ENCODE results near the gene ATP8A2. TPM values are rescaled to one million over a fixed set of nuclear protein-coding genes. Genes with fewer than 3 reads are reported as not detected.

The ATP8A2 gene
- total RNA-seq, 2 donors from 2014 or later = 0.10 to 0.64 TPM

GRCh38 chr13:25674371-25674770, 302.6 kb downstream of the ATP8A2 start:
- no peaks in the 10 kb centered on the region for H3K9me3 ChIP-seq
- no peak overlapping the region for H3K4me3 ChIP-seq
- no peaks in the 10 kb centered on the region for H3K36me3 ChIP-seq
- H3K9ac ChIP-seq (ENCODE audit: low read depth in 2 of 2, low read length in 2 of 2) = no peak overlapping the region
- no peaks in the 10 kb centered on the region for H3K4me1 ChIP-seq
- intact Hi-C loops (cut with DNase I) = no loop called here
- TF ChIP-seq, protein P1, sequence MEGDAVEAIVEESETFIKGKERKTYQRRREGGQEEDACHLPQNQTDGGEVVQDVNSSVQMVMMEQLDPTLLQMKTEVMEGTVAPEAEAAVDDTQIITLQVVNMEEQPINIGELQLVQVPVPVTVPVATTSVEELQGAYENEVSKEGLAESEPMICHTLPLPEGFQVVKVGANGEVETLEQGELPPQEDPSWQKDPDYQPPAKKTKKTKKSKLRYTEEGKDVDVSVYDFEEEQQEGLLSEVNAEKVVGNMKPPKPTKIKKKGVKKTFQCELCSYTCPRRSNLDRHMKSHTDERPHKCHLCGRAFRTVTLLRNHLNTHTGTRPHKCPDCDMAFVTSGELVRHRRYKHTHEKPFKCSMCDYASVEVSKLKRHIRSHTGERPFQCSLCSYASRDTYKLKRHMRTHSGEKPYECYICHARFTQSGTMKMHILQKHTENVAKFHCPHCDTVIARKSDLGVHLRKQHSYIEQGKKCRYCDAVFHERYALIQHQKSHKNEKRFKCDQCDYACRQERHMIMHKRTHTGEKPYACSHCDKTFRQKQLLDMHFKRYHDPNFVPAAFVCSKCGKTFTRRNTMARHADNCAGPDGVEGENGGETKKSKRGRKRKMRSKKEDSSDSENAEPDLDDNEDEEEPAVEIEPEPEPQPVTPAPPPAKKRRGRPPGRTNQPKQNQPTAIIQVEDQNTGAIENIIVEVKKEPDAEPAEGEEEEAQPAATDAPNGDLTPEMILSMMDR (IDR thresholded peaks at IDR 0.05) = no peak
- no peaks in the 10 kb centered on the region for H3K27me3 ChIP-seq
- H3K27ac ChIP-seq = no peak overlapping the region
- DNase-seq = no peak

DNA sequence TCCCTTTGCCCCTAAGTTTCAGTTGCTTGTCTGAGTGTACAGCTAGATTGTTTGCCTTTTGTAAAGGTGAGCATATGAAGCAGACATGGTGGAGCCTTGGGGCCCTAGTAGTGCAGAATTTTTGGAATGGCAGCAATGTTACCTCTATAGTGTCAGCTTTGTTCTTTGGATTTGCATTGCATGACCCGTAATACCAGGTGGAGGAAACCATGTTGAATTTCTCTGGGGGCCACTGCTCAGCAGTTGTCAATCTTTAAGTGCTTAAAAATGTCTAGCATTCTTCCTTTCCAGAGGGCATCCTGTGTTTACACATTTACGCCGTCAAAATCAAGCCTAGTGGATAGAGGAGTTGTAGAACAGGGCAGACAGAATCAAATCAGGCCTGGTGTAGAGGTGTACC, 303.3 kb downstream of the ATP8A2 start:
- TF ChIP-seq, protein P1 (IDR thresholded peaks at IDR 0.05) = no peak
- H3K9ac ChIP-seq (ENCODE audit: low read depth in 2 of 2, low read length in 2 of 2) = no peak overlapping the region
- no peaks in the 10 kb centered on the region for H3K4me1 ChIP-seq
- H3K4me3 ChIP-seq = no peak overlapping the region
- no peaks in the 10 kb centered on the region for H3K9me3 ChIP-seq
- intact Hi-C loops (cut with DNase I) = no loop called here
- H3K27me3 ChIP-seq = no peaks in the 10 kb centered on the region
- H3K36me3 ChIP-seq = no peaks in the 10 kb centered on the region
- H3K27ac ChIP-seq = no peak overlapping the region
- DNase-seq = no peak

DNA sequence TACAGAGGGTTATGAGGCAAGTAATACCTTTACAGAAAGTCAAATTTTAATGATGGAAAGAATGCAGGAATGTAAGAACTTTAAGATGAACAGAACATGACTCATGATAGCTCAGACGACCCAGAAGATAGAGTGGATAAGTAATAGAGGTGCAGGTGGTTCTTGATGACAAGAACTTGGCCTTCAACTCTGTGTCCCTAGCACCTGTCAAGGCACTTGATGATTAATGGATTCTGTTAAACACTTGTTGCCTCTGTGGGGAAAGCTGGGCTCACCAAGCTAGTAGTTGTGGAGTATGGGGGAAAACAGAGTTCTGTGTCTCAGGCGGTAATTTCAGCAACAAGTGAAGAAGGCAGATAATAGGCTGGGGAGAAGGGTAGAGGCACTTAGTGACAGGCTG, 306.2 kb downstream of the ATP8A2 start:
- H3K27ac ChIP-seq = no peak overlapping the region
- H3K9me3 ChIP-seq = no peaks in the 10 kb centered on the region
- H3K4me1 ChIP-seq = no peaks in the 10 kb centered on the region
- TF ChIP-seq, protein P1 (IDR thresholded peaks at IDR 0.05) = no peak
- H3K9ac ChIP-seq (ENCODE audit: low read depth in 2 of 2, low read length in 2 of 2) = no peak overlapping the region
- H3K4me3 ChIP-seq = no peak overlapping the region
- intact Hi-C loops (cut with DNase I) = no loop called here
- no peaks in the 10 kb centered on the region for H3K27me3 ChIP-seq
- no peaks in the 10 kb centered on the region for H3K36me3 ChIP-seq
- DNase-seq = no peak

DNA sequence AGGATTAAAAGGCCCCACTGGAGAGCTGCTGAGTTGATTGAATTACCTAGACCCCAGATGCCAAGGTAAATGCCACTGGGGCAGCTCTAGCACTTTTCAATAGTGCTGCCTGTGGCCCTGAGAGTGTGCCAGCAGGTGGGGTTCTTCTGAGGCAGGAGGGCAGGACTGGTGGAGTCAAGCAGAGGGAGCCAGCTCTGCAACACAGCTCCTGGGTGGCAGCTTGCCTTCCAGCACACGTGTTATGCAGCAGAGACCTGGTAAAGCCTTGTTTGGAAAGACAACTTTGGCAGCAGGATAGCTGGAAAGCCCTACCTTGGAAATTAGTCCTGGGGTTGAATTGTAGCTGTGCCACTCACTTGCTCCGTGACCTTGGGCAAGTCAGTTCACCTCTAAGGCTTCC, 306.6 kb downstream of the ATP8A2 start:
- Histone ChIP-seq H3K36me3 (no peaks in the 10 kb centered on the region), H3K4me1 (no peaks in the 10 kb centered on the region), H3K27me3 (no peaks in the 10 kb centered on the region), H3K9ac (ENCODE audit: low read depth in 2 of 2, low read length in 2 of 2) (no peak overlapping the region), H3K4me3 (no peak overlapping the region), H3K9me3 (no peaks in the 10 kb centered on the region), H3K27ac (no peak overlapping the region)
- intact Hi-C loops (cut with DNase I) = no loop called here
- DNase-seq = no peak
- TF ChIP-seq, protein P1 (IDR thresholded peaks at IDR 0.05) = no peak

DNA sequence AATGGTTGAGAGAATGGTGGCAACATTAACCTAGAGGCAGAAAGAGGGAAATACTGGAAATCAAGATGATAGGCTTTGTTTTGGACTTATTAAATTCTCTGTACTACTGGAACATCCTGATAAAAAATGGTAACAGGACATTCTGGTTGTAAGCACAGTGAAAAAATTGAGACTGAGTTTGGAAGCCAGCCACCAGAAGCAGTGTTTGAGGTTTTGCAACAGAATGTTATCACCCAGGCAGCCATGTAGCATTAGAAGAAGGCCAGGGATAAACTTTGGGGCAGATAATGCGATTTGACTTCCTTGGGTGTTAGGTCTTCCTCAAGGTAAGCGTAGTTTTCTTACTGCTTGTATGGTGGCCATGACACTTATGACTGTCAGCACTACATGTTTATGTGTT, 307.4 kb downstream of the ATP8A2 start:
- no peak overlapping the region for H3K27ac ChIP-seq
- H3K9me3 ChIP-seq = no peaks in the 10 kb centered on the region
- no peaks in the 10 kb centered on the region for H3K36me3 ChIP-seq
- H3K9ac ChIP-seq (ENCODE audit: low read depth in 2 of 2, low read length in 2 of 2) = no peak overlapping the region
- intact Hi-C loops (cut with DNase I) = no loop called here
- DNase-seq = no peak
- no peaks in the 10 kb centered on the region for H3K27me3 ChIP-seq
- no peaks in the 10 kb centered on the region for H3K4me1 ChIP-seq
- TF ChIP-seq, protein P1 (IDR thresholded peaks at IDR 0.05) = no peak
- no peak overlapping the region for H3K4me3 ChIP-seq

DNA sequence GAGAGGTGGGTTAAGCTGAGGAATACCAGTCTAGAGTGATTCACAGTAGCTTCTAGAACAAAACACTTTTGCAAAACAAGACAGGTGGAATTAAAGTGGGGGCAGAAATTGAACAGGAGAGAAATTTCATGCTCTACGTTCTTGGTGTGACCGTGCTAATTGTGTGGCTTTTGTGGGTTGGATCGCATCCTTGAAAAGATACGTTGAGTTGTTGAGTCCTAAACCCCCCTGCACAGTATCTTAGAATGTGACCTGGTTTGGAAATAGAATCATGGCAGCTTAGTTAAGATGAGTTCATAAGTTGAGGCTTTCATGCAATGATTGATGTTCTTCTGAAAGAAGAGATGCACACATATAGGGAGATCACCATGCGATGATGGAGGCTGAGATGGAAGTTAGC, 308.2 kb downstream of the ATP8A2 start:
- Histone ChIP-seq H3K36me3 (no peaks in the 10 kb centered on the region), H3K27ac (no peak overlapping the region), H3K27me3 (no peaks in the 10 kb centered on the region), H3K9me3 (no peaks in the 10 kb centered on the region), H3K4me1 (no peaks in the 10 kb centered on the region), H3K9ac (ENCODE audit: low read depth in 2 of 2, low read length in 2 of 2) (no peak overlapping the region), H3K4me3 (no peak overlapping the region)
- intact Hi-C loops (cut with DNase I) = no loop called here
- TF ChIP-seq, protein P1 (IDR thresholded peaks at IDR 0.05) = no peak
- no peak for DNase-seq
